NT2/D1 (cell line): ENCODE measurements around the gene TRPM6.

Experiments
- SUZ12 ChIP-seq: IDR thresholded peaks from 2 replicates; pipeline ENCODE4 v1.6.1; 2011; ENCODE audit not compliant: insufficient read length, insufficient read depth; ENCODE audit errors: extremely low read depth
- YY1 ChIP-seq: IDR thresholded peaks from 2 replicates; pipeline ENCODE4 v1.6.1; 2011; ENCODE audit not compliant: insufficient read length, insufficient read depth
- ZNF274 ChIP-seq: IDR thresholded peaks from 2 replicates; pipeline ENCODE4 v1.6.1; 2011; ENCODE audit warnings: mild to moderate bottlenecking, low read depth, low read length

GRCh38 chr9:74821636-74822035 lies 66.1 kb downstream of the TRPM6 start:
- TF ChIP-seq SUZ12 (no peak), YY1 (no peak), ZNF274 (no peak)
